H1 (cell line): ENCODE data around the gene NUMB. TPM values are rescaled to one million over a fixed set of nuclear protein-coding genes. Genes with fewer than 3 reads are reported as not detected.

Source experiments
- CTCF ChIA-PET: fragments of 300-600 bp; sonication (Branson Sonifier 250); formaldehyde crosslinking; loops from one replicate; lab custom pipeline; 2021; ENCODE audit not compliant: partially characterized antibody; lab: Charles Lee
- POLR2A ChIA-PET: fragments of 300-600 bp; sonication (Branson Sonifier 250); formaldehyde crosslinking; loops from one replicate; lab custom pipeline; 2021; ENCODE audit warnings: inconsistent platforms; ENCODE audit not compliant: partially characterized antibody; lab: Charles Lee
- DNase-seq, 2 experiments: peaks; one replicate each; pipeline versions ENCODE4 v3.0.0 to v3.0.0-alpha.2; 2010 to 2022; ENCODE audit warnings: low spot score in 2 of 2, low read depth in 1 of 2, mixed read lengths in 1 of 2
- FAIRE-seq: peaks from 2 replicates; lab custom pipeline; 2011; peaks lifted over from hg19 to GRCh38; lab: Jason Lieb, UNC
- H2AFZ ChIP-seq: 2 replicates; pipeline ENCODE4 v1.8.1; 2012; ENCODE audit warnings: low read length, inconsistent platforms
- H2AK5ac ChIP-seq: 2 replicates; pipeline ENCODE4 v1.6.1; 2013; ENCODE audit warnings: low read depth, low read length
- H2BK120ac ChIP-seq: replicated peaks from 2 replicates; pipeline ENCODE3; 2013; ENCODE audit warnings: low read depth, low read length, inconsistent platforms
- H2BK12ac ChIP-seq: 2 replicates; pipeline ENCODE4 v1.6.1; 2013; ENCODE audit warnings: low read depth, low read length
- H2BK15ac ChIP-seq: 2 replicates; pipeline ENCODE4 v1.6.1; 2013; ENCODE audit warnings: low read length
- H2BK20ac ChIP-seq: 2 replicates; pipeline ENCODE4 v1.6.1; 2013; ENCODE audit warnings: low read length
- H2BK5ac ChIP-seq: 2 replicates; pipeline ENCODE4 v1.6.1; 2013; ENCODE audit warnings: low read depth, low read length
- H3K14ac ChIP-seq: 2 replicates; pipeline ENCODE4 v1.6.1; 2013; ENCODE audit warnings: inconsistent platforms; ENCODE audit not compliant: insufficient read length
- H3K18ac ChIP-seq: 2 replicates; pipeline ENCODE4 v1.6.1; 2013; ENCODE audit warnings: low read length; ENCODE audit errors: extremely low read depth
- H3K23ac ChIP-seq: 2 replicates; pipeline ENCODE4 v1.6.1; 2013; ENCODE audit warnings: inconsistent platforms; ENCODE audit not compliant: insufficient read length
- H3K23me2 ChIP-seq: 2 replicates; pipeline ENCODE4 v1.6.1; 2013; ENCODE audit warnings: low read depth, low read length
- H3K27ac ChIP-seq: 2 replicates; pipeline ENCODE4 v1.6.1; 2011; ENCODE audit warnings: low read depth, low read length, inconsistent platforms
- H3K27me3 ChIP-seq, 4 experiments: replicated peaks in 1 of 4; 1 replicate in 1 of 4; 2 replicates in 3 of 4; pipeline versions ENCODE4 v1.6.1 to v1.8.1; 2011 to 2013; ENCODE audit warnings: low read length in 3 of 4, mild to moderate bottlenecking in 3 of 4, inconsistent platforms in 2 of 4, mixed read lengths in 2 of 4, moderate library complexity in 1 of 4; ENCODE audit not compliant: control insufficient read depth in 3 of 4, insufficient read depth in 3 of 4; ENCODE audit errors: extremely low read depth in 1 of 4
- H3K36me3 ChIP-seq, 4 experiments: 2 replicates each; pipeline versions ENCODE4 v1.6.1 to v1.8.1; 2011 to 2013; ENCODE audit warnings: mild to moderate bottlenecking in 4 of 4, low read length in 3 of 4, moderate library complexity in 2 of 4, control low read depth in 1 of 4, inconsistent platforms in 1 of 4; ENCODE audit not compliant: insufficient read depth in 4 of 4, control insufficient read depth in 2 of 4
- H3K4ac ChIP-seq: replicated peaks from 2 replicates; pipeline ENCODE3; 2013; ENCODE audit warnings: low read length, low read depth, mixed read lengths, inconsistent platforms; ENCODE audit not compliant: insufficient read length
- H3K4me1 ChIP-seq, 4 experiments: replicated peaks in 1 of 4; 1 replicate in 1 of 4; 2 replicates in 3 of 4; pipeline versions ENCODE4 v1.6.1 to v1.8.1; 2011 to 2013; ENCODE audit warnings: low read length in 3 of 4, inconsistent platforms in 2 of 4, mixed read lengths in 1 of 4; ENCODE audit not compliant: insufficient read depth in 4 of 4, control insufficient read depth in 3 of 4
- H3K4me2 ChIP-seq, 2 experiments: 2 replicates each; pipeline versions ENCODE4 v1.6.1 to v1.8.1; 2011 to 2013; ENCODE audit warnings: low read depth in 2 of 2, low read length in 2 of 2, control low read depth in 1 of 2, inconsistent platforms in 1 of 2, mild to moderate bottlenecking in 1 of 2; ENCODE audit not compliant: insufficient read depth in 1 of 2
- H3K4me3 ChIP-seq, 4 experiments: fragments of 200-600, 300-600 bp in 1 of 4; sonication (generic), shearing (Covaris generic), sonication (Bioruptor Twin) in 1 of 4; 2 replicates each; pipeline versions ENCODE4 v1.5.1 to v1.8.1; 2011 to 2016; ENCODE audit warnings: low read length in 4 of 4, low read depth in 3 of 4, control low read depth in 2 of 4, inconsistent platforms in 2 of 4, mild to moderate bottlenecking in 2 of 4, mixed read lengths in 1 of 4, moderate library complexity in 1 of 4; ENCODE audit not compliant: insufficient read depth in 2 of 4; ENCODE audit errors: extremely low read depth in 1 of 4
- H3K56ac ChIP-seq: replicated peaks from 2 replicates; pipeline ENCODE3; 2013; ENCODE audit warnings: low read depth, mild to moderate bottlenecking, mixed read lengths, low read length, inconsistent platforms; ENCODE audit not compliant: insufficient read length
- H3K79me1 ChIP-seq: 2 replicates; pipeline ENCODE4 v1.6.1; 2013; ENCODE audit warnings: low read depth, low read length, control low read depth
- H3K79me2 ChIP-seq, 2 experiments: 2 replicates each; pipeline versions ENCODE4 v1.6.1 to v1.8.1; 2012 to 2013; ENCODE audit warnings: low read length in 2 of 2, mild to moderate bottlenecking in 2 of 2, inconsistent platforms in 1 of 2; ENCODE audit not compliant: insufficient read depth in 2 of 2, control insufficient read depth in 1 of 2
- H3K9ac ChIP-seq, 4 experiments: replicated peaks in 1 of 4; 1 replicate in 1 of 4; 2 replicates in 3 of 4; pipeline versions ENCODE4 v1.6.1 to v1.8.1; 2011 to 2013; ENCODE audit warnings: low read depth in 3 of 4, low read length in 3 of 4, control low read depth in 2 of 4, mild to moderate bottlenecking in 2 of 4, moderate library complexity in 2 of 4, inconsistent platforms in 1 of 4; ENCODE audit errors: extremely low read depth in 1 of 4
- H3K9me3 ChIP-seq, 2 experiments: 2 replicates each; pipeline versions ENCODE4 v1.6.1 to v1.8.1; 2012 to 2013; ENCODE audit warnings: mild to moderate bottlenecking in 2 of 2, moderate library complexity in 2 of 2, control low read depth in 1 of 2, inconsistent platforms in 1 of 2, low read depth in 1 of 2, low read length in 1 of 2, mixed read lengths in 1 of 2; ENCODE audit not compliant: insufficient read depth in 2 of 2
- H4K20me1 ChIP-seq, 2 experiments: replicated peaks in 1 of 2; 2 replicates each; pipeline versions ENCODE3 to v1.8.1; 2011 to 2013; ENCODE audit warnings: inconsistent platforms in 2 of 2, low read length in 2 of 2, mild to moderate bottlenecking in 1 of 2; ENCODE audit not compliant: insufficient read depth in 2 of 2, control insufficient read depth in 1 of 2
- H4K5ac ChIP-seq: 2 replicates; pipeline ENCODE4 v1.6.1; 2013; ENCODE audit warnings: low read length, low read depth, mixed read lengths, inconsistent platforms; ENCODE audit not compliant: insufficient read length
- H4K8ac ChIP-seq: 2 replicates; pipeline ENCODE4 v1.8.0; 2013; ENCODE audit warnings: mild to moderate bottlenecking, moderate library complexity, low read length, inconsistent platforms; ENCODE audit not compliant: insufficient read depth; ENCODE audit errors: extremely low read depth
- H4K91ac ChIP-seq: replicated peaks from 2 replicates; pipeline ENCODE3; 2013; ENCODE audit warnings: low read length, mixed read lengths, inconsistent platforms; ENCODE audit not compliant: insufficient read length
- CHD2 ChIP-seq: IDR thresholded peaks from 2 replicates; pipeline ENCODE4 v1.6.1; 2012; ENCODE audit warnings: low read length, improper control_type of control experiment
- EZH2 ChIP-seq: fragments of 200-600 bp; sonication (generic); IDR thresholded peaks from 2 replicates; pipeline ENCODE4 v1.7.1; 2012; ENCODE audit warnings: low read depth, mild to moderate bottlenecking, moderate library complexity, low read length, inconsistent platforms; ENCODE audit not compliant: severe bottlenecking
- KDM1A ChIP-seq: fragments of 200-600, 300-600 bp; sonication (generic); IDR thresholded peaks from 2 replicates; pipeline ENCODE4 v1.7.1; 2016; ENCODE audit warnings: mild to moderate bottlenecking, low read length, borderline replicate concordance
- PHF8 ChIP-seq: fragments of 200-600 bp; sonication (generic); conservative IDR thresholded peaks from 2 replicates; pipeline ENCODE4 v1.7.1; 2012; ENCODE audit warnings: low read depth, mild to moderate bottlenecking, inconsistent platforms, low read length, moderate library complexity
- RBBP5 ChIP-seq: IDR thresholded peaks from 2 replicates; pipeline ENCODE4 v1.7.1; 2012; ENCODE audit warnings: low read depth, mild to moderate bottlenecking, inconsistent platforms, low read length, moderate library complexity, borderline replicate concordance
- SIN3A ChIP-seq, 2 experiments: IDR thresholded peaks in 1 of 2; conservative IDR thresholded peaks in 1 of 2; 2 replicates each; pipeline ENCODE4 v1.6.1; 2011 to 2012; ENCODE audit warnings: low read length in 2 of 2, improper control_type of control experiment in 1 of 2, low read depth in 1 of 2, mild to moderate bottlenecking in 1 of 2
- TEAD4 ChIP-seq: IDR thresholded peaks from 2 replicates; pipeline ENCODE4 v1.6.1; 2012; ENCODE audit warnings: low read depth, low read length, inconsistent platforms, mixed read lengths
- WGBS, 2 experiments: shearing (Covaris generic) in 1 of 2; methylation state at CpG; one replicate each; pipeline versions ENCODE4 v1.1.6 to v1.1.7; 2013 to 2015; ENCODE audit warnings: low lambda C conversion rate in 2 of 2, mixed read lengths in 2 of 2, inconsistent platforms in 1 of 2, low coverage in 1 of 2, missing lambda C conversion rate in 1 of 2; ENCODE audit not compliant: insufficient replicate concordance in 2 of 2, insufficient coverage in 1 of 2, insufficient read length in 1 of 2; ENCODE audit errors: extremely low coverage in 1 of 2, missing lambda C conversion rate in 1 of 2; 5-methylcytosine and 5-hydroxymethylcytosine counted together
- polyA plus RNA-seq, 7 experiments: library from polyadenylated mRNA; depleted of rRNA in 3 of 7; stranded (reverse) in 5 of 7; unstranded in 2 of 7; fragments of >200 nt in 5 of 7; fragments of 200-250 nt in 2 of 7; gene quantifications; 1 replicate in 5 of 7; 2 replicates in 1 of 7; 4 replicates in 1 of 7; pipeline versions ENCODE4 v1.2.1 to v1.2.3, GENCODE V29; 2011 to 2013; ENCODE audit warnings: missing spikeins in 2 of 7, mixed read lengths in 2 of 7
- total RNA-seq: library from RNA; stranded (reverse); fragmentation: NEBNext Ultra II Directional; extraction: Animal tissue kit (Norgen Biotek cat#: 25700); gene quantifications from 2 replicates; pipeline ENCODE4 v1.2.1, GENCODE V29; 2021

Gene NUMB
- total and polyA plus RNA-seq, 2 of the 8 experiments (the other 6 are each of a cell fraction or from before 2014, with no cell fraction given), result 54.3 to 78.1 TPM

DNA sequence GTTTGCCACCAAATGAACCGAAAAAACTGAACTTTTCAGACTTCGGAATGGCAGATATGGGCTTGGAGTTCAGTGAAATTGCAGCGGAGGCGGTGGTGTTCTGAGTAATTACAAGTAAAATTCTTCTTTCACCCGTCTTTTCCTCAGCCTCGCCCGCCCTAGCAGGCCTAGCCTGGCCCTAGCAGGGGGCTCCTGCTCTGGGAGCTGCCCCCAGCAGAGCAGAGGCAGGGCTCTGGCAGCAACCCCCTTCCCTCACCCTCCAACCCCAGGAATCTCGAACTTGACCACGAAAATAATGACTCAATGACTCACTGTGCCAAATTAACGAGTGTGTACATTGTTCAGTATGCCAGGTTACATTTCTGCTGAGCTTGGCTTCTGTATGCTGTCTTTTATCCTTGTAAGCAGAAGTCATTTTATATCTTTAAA, 219.9 kb downstream of the NUMB start:
- H2AFZ ChIP-seq, result no peak overlapping the region
- no peak for FAIRE-seq

More for the DNA sequence above, 219.9 kb downstream of the NUMB start:
- no peak overlapping the region for H3K14ac ChIP-seq
- H2BK5ac ChIP-seq, result no peak overlapping the region
- H3K4me2 ChIP-seq, result peak overlapping the region; percentile 89 to 96
- peaks cover 6 to 29% (median 20%) of the 10 kb centered on the region in 4 experiments for H3K27me3 ChIP-seq
- H4K20me1 ChIP-seq, result peaks cover 3 to 4% of the 10 kb centered on the region in 2 experiments
- TF ChIP-seq RBBP5, result no peak
- no peak for TF ChIP-seq KDM1A
- no peak for TF ChIP-seq SIN3A (conservative IDR thresholded peaks at IDR 0.05 in 1 of 2, IDR thresholded peaks at IDR 0.05 in 1 of 2; ENCODE audit: low read depth in 1 of 2, low read length in 2 of 2)
- 0 out of 2 replicates have a peak, but pooled peaks have one; percentile 22 for TF ChIP-seq TEAD4
- TF ChIP-seq PHF8, result no peak
- TF ChIP-seq EZH2, result peak; percentile 21
- no peak for TF ChIP-seq CHD2
- peak overlapping the region; percentile 55 to 62 (median 60) for H3K4me3 ChIP-seq
- H3K9ac ChIP-seq, result peak overlapping the region in 1 of 4 experiments; percentile 58; a peak in 2 of 7 replicates
- H2AK5ac ChIP-seq, result no peak overlapping the region
- H3K4me1 ChIP-seq, result peaks cover 3 to 48% (median 32%) of the 10 kb centered on the region in 4 experiments
- peaks cover 5% of the 10 kb centered on the region for H3K79me1 ChIP-seq
- H3K27ac ChIP-seq, result no peak overlapping the region
- no peak overlapping the region for H4K8ac ChIP-seq
- no peak overlapping the region for H2BK20ac ChIP-seq
- 21% methylated on average over 10 of the region's 10 CpGs; no CpG with 5 or more reads in 1 of the 2 experiments for WGBS, 2 experiments
- no peak overlapping the region for H2BK120ac ChIP-seq
- 0 out of 8 replicates have a peak, but pooled peaks cover 0 to 3% (median 0%) of the 10 kb centered on the region in 4 experiments for H3K36me3 ChIP-seq
- peaks cover 0 to 11% of the 10 kb centered on the region in 2 experiments; a peak in 2 of 4 replicates for H3K79me2 ChIP-seq
- no peak overlapping the region for H2BK15ac ChIP-seq
- H3K56ac ChIP-seq, result no peak overlapping the region
- no peak overlapping the region for H4K91ac ChIP-seq
- ChIA-PET POLR2A (interaction anchor here (0.8 to 1.7 kb wide), 3 partner anchors 17 to 51 kb away, joined by 3 to 6 read pairs (median 3); no protein-coding TSS in a partner anchor), CTCF (interaction anchor here (1.0 to 1.1 kb wide), 2 partner anchors 14 to 65 kb away, joined by 3 read pairs; no protein-coding TSS in a partner anchor)
- H3K9me3 ChIP-seq, result no peaks in the 10 kb centered on the region
- no peak overlapping the region for H3K23ac ChIP-seq
- no peak overlapping the region for H4K5ac ChIP-seq
- no peak for DNase-seq
- H3K4ac ChIP-seq, result no peak overlapping the region
- H3K23me2 ChIP-seq, result peaks cover 22% of the 10 kb centered on the region
- no peak overlapping the region for H2BK12ac ChIP-seq
- peak overlapping the region; percentile 72; the same call in 1 of the 2 replicates for H3K18ac ChIP-seq
